ENCODE data around the gene PISD.
"Not testable (repeated sequence)": the region's sequence is repeated elsewhere in the genome, so short reads cannot be mapped to it uniquely, and the experiment has no call there.

- not testable (repeated sequence) for TF ChIP-seq CTCF (IDR thresholded peaks at IDR 0.05 in 4 of 5, conservative IDR thresholded peaks at IDR 0.05 in 1 of 5); POLR2A (IDR thresholded peaks at IDR 0.05)
Observed at GRCh38 chr22:31660860-31661341, 1.1 kb downstream of the PISD start.
